ENCODE measurements around the gene CAPN8.

- TF ChIP-seq CTCF (IDR thresholded peaks at IDR 0.05 in 2 of 3, conservative IDR thresholded peaks at IDR 0.05 in 1 of 3; ENCODE audit: borderline replicate concordance in 1 of 3, insufficient read depth in 1 of 3, low read depth in 2 of 3, low read length in 2 of 3) (no peak), EZH2phosphoT487 (IDR thresholded peaks at IDR 0.05; ENCODE audit: borderline replicate concordance) (no peak), MAX (IDR thresholded peaks at IDR 0.05) (no peak), EZH2 (IDR thresholded peaks at IDR 0.05) (no peak), REST (IDR thresholded peaks at IDR 0.05; ENCODE audit: low read depth) (no peak), ZNF274 (IDR thresholded peaks at IDR 0.05; ENCODE audit: low read depth, low read length) (no peak), POLR2A (IDR thresholded peaks at IDR 0.05; ENCODE audit: borderline replicate concordance, extremely low read depth, insufficient read depth, insufficient read length) (no peak), ZFX (IDR thresholded peaks at IDR 0.05) (no peak), RAD21 (IDR thresholded peaks at IDR 0.05; ENCODE audit: low read depth) (no peak), SIN3A (IDR thresholded peaks at IDR 0.05; ENCODE audit: low read depth) (no peak), POLR2AphosphoS5 (IDR thresholded peaks at IDR 0.05; ENCODE audit: low read depth, low read length) (no peak), ATF3 (IDR thresholded peaks at IDR 0.05) (no peak)
Measured at GRCh38 chr1:223657978-223658377, 7.5 kb downstream of the CAPN8 start.
